PC-9 (cell line): ENCODE data around the gene TSPAN3.

Source experiments
- EZH2 ChIP-seq: fragments of 200-600 bp; sonication (generic); IDR thresholded peaks from 2 replicates; pipeline ENCODE4 v1.8.0; 2017; ENCODE audit warnings: antibody characterized with exemption, low read depth
- TF ChIP-seq, protein P1 (sequence below): fragments of 200-600 bp; sonication (generic); conservative IDR thresholded peaks from 2 replicates; pipeline ENCODE4 v1.6.1; 2017; ENCODE audit warnings: mixed run types, antibody characterized with exemption, mild to moderate bottlenecking, moderate library complexity

DNA sequence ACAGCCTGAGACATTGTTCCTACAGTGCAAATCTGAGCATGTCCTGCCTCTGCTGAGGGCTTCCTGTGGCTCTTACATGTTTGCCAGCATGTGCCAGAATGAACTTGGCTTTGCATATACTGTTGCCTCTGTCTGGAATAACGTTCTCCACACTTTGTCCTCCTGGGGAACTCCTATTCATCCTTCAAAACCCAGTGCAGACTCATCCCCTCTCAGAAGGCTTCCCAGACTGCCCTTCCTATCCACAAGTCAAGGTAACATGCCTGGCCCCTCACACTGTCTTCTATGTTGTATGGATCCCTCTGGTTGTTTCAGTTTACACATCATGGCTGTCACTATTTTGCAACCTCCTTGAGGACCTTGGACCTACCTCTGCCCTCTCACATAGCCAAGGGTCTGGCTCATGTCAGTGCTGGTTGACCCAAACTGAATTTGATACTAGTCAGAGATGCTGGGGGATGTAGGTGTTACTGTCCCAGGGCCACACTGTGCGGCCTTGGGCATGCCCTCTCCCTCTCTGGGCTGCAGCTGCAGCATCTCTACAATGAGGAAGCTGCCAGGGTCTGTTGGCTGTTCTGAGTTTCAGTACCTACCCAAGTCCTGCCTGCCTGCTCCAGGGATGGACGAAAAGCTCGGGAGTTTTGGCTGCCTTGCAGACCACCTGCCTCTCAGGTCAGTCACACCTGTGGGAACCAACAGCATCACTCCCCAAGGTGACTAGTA is 29.0 kb upstream of the TSPAN3 start:
- TF ChIP-seq, protein P1, sequence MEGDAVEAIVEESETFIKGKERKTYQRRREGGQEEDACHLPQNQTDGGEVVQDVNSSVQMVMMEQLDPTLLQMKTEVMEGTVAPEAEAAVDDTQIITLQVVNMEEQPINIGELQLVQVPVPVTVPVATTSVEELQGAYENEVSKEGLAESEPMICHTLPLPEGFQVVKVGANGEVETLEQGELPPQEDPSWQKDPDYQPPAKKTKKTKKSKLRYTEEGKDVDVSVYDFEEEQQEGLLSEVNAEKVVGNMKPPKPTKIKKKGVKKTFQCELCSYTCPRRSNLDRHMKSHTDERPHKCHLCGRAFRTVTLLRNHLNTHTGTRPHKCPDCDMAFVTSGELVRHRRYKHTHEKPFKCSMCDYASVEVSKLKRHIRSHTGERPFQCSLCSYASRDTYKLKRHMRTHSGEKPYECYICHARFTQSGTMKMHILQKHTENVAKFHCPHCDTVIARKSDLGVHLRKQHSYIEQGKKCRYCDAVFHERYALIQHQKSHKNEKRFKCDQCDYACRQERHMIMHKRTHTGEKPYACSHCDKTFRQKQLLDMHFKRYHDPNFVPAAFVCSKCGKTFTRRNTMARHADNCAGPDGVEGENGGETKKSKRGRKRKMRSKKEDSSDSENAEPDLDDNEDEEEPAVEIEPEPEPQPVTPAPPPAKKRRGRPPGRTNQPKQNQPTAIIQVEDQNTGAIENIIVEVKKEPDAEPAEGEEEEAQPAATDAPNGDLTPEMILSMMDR = no peak
- TF ChIP-seq EZH2 = no peak
